Osteoblast (primary cell): ENCODE measurements around the gene APBB1IP. TPM values are rescaled to one million over a fixed set of nuclear protein-coding genes. Genes with fewer than 3 reads are reported as not detected.

ENCODE experiments used
- DNase-seq: peaks from one replicate; pipeline ENCODE4 v3.0.0; 2011; ENCODE audit warnings: low spot score, mixed read lengths; ENCODE audit not compliant: insufficient read length; ENCODE audit errors: missing footprints
- H2AFZ ChIP-seq: 2 replicates; pipeline ENCODE4 v1.6.0; 2011; ENCODE audit warnings: mild to moderate bottlenecking, low read length
- H3K27ac ChIP-seq: 2 replicates; pipeline ENCODE4 v1.5.1; 2011; ENCODE audit warnings: mild to moderate bottlenecking, low read depth, low read length, moderate library complexity
- H3K27me3 ChIP-seq: 2 replicates; pipeline ENCODE4 v1.6.0; 2012; ENCODE audit warnings: mild to moderate bottlenecking, control low read depth, inconsistent platforms, low read length, moderate library complexity; ENCODE audit not compliant: insufficient read depth
- H3K36me3 ChIP-seq: 2 replicates; pipeline ENCODE4 v1.5.1; 2011; ENCODE audit warnings: mild to moderate bottlenecking, low read length, control low read depth, moderate library complexity; ENCODE audit not compliant: insufficient read depth
- H3K4me1 ChIP-seq: 2 replicates; pipeline ENCODE4 v1.5.1; 2011; ENCODE audit warnings: mild to moderate bottlenecking, low read length, control low read depth, moderate library complexity; ENCODE audit not compliant: insufficient read depth
- H3K4me2 ChIP-seq: 2 replicates; pipeline ENCODE4 v1.6.0; 2011; ENCODE audit warnings: mild to moderate bottlenecking, low read length; ENCODE audit not compliant: insufficient read depth
- H3K4me3 ChIP-seq: fragments of 200-600 bp; sonication (generic); 3 replicates; pipeline ENCODE4 v1.5.1; 2012; ENCODE audit warnings: mild to moderate bottlenecking, low read length, inconsistent platforms; ENCODE audit not compliant: insufficient read depth
- H3K79me2 ChIP-seq: 2 replicates; pipeline ENCODE4 v1.6.0; 2012; ENCODE audit warnings: mild to moderate bottlenecking, low read length, control low read depth, inconsistent platforms; ENCODE audit not compliant: insufficient read depth
- H3K9me3 ChIP-seq: 2 replicates; pipeline ENCODE4 v1.5.1; 2011; ENCODE audit warnings: low read depth, low read length, control low read depth
- H4K20me1 ChIP-seq: 2 replicates; pipeline ENCODE4 v1.6.0; 2012; ENCODE audit warnings: mild to moderate bottlenecking, low read length, control low read depth; ENCODE audit not compliant: insufficient read depth
- CTCF ChIP-seq: IDR thresholded peaks from 2 replicates; pipeline ENCODE4 v1.5.1; 2011; ENCODE audit warnings: mild to moderate bottlenecking, low read depth, low read length, moderate library complexity; ENCODE audit errors: extremely low read depth
- total RNA-seq: library from RNA; depleted of rRNA; stranded (reverse); fragments of >200 nt; gene quantifications from 2 replicates; pipeline ENCODE4 v1.2.3, GENCODE V29; 2012

Gene APBB1IP
- total RNA-seq, 1 donor = 14.8 TPM

DNA sequence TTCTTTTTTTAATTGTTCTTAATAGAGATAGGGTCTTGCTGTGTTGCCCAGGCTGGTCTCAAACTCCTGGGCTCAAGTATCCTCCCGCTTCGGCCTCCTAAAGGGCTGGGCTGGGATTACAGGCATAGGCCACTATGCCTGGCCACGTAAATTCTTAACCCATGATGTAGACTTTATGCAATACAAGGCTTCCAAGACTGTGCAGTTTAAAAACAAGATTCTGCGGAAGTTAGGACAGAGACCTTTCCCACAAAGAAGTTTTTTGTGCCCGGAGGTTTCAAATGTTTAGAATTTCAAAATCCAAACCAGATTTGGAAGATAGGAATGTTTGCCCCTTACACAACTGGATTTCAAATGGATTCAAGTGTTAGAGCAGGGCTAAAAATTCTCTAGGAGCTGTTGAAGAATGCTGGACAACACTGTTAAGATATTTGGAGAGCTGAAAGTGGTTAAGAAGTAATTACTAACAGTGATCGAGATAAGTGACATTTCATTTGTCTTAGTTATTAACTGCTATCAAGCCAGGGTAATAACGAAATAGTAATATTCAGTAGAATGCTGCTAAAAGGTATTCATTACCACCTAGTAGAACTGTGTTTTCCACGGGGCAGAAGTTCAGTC lies 7.4 kb downstream of the APBB1IP start:
- peak; percentile 23 for TF ChIP-seq CTCF
- no peaks in the 10 kb centered on the region for H3K36me3 ChIP-seq
- peak overlapping the region; percentile 37 for H3K4me2 ChIP-seq
- H3K9me3 ChIP-seq = no peaks in the 10 kb centered on the region
- peaks cover 2% of the 10 kb centered on the region for H3K79me2 ChIP-seq
- no peak overlapping the region for H2AFZ ChIP-seq
- DNase-seq = peak; percentile 43
- H4K20me1 ChIP-seq = no peaks in the 10 kb centered on the region
- H3K27ac ChIP-seq = peak overlapping the region; percentile 6
- H3K4me1 ChIP-seq = peaks cover 11% of the 10 kb centered on the region
- H3K4me3 ChIP-seq = no peak overlapping the region
- H3K27me3 ChIP-seq = no peaks in the 10 kb centered on the region

DNA sequence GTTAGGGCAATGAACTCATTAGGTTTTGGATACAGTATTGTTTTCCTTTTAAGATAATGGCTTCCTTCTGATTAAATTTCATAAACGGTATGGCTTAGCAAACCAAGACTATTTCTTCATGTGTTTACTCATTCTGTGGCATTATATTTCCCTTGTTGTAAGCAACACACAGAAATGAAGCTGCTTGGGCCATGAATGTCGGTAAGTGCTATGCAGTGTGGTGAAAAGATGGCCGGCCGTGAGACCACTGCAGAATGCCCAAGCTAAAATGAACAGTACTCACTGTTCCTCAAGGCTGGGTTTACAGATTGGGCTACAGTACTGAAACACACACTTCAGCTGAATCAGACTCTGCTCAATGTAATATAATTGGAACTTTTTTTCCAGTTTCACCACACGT lies 8.1 kb downstream of the APBB1IP start:
- Histone ChIP-seq H3K9me3 (no peaks in the 10 kb centered on the region), H4K20me1 (no peaks in the 10 kb centered on the region), H3K4me3 (no peak overlapping the region)

DNA sequence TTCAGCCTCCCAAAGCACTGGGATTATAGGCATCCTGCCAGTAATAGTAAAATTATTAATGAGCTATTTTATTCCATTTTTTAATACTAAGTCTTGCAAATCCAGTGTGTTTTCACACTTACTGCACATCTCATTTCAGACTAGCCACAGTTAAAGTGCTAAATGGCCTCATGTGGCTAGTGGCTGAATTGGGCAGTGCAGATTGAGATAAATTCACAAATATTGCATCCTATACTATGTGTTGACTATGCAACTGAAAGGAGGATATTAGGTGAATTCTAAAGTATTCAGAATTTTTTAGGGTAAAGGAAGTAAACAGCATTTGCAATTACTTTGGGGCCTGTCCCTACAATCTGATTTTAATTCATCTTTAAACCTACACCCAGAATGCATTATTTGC lies 10.2 kb downstream of the APBB1IP start:
- Histone ChIP-seq H3K36me3 (no peaks in the 10 kb centered on the region), H3K4me3 (no peak overlapping the region), H3K4me2 (no peak overlapping the region), H2AFZ (no peak overlapping the region), H3K27ac (no peak overlapping the region), H3K4me1 (no peaks in the 10 kb centered on the region), H3K9me3 (no peaks in the 10 kb centered on the region), H3K79me2 (no peaks in the 10 kb centered on the region), H4K20me1 (no peaks in the 10 kb centered on the region), H3K27me3 (no peaks in the 10 kb centered on the region)
- DNase-seq = no peak
- no peak for TF ChIP-seq CTCF

More for the DNA sequence above, 8.1 kb downstream of the APBB1IP start:
- Histone ChIP-seq H3K79me2 (peaks cover 2% of the 10 kb centered on the region), H3K36me3 (no peaks in the 10 kb centered on the region), H3K27ac (no peak overlapping the region), H3K4me1 (peaks cover 11% of the 10 kb centered on the region), H3K4me2 (no peak overlapping the region), H3K27me3 (no peaks in the 10 kb centered on the region), H2AFZ (peak overlapping the region; percentile 25)
- no peak for DNase-seq
- no peak for TF ChIP-seq CTCF

DNA sequence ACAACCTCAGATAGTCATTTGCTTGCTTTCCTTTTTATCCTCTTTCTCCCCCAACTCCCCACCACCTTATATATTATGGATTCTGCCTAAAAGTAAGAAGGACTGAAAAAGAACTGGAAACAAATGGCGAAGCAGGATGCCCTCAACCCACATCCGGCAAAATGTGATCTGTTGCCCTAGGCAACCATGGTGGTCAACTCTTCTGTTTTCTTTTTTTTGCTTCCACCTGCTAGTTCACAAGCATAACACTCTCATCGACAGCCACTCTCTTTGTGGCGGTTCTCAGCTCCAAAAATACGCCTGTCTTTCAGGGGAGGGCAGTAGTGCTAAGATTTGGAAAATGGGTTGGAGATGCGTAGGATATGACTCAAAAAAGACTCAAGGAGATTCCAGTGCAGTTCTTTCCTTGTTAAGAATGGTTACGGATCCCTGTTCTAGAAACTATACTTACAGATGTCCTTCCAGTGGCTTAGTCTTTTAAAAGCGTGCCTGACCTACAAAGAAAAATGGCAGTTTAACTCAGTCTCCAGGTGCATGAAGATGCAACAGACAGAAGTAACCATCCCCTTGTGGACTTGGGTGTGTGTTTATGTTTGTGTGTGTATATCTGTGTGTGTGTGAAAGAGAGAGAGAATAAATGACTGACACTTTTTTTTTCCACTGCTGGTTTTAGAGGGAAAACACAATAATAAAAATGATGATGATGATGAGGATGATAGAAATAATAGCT lies 10.7 kb downstream of the APBB1IP start:
- Histone ChIP-seq H2AFZ (no peak overlapping the region), H3K4me2 (no peak overlapping the region), H3K27me3 (no peaks in the 10 kb centered on the region), H3K79me2 (no peaks in the 10 kb centered on the region), H3K4me3 (no peak overlapping the region), H3K36me3 (no peaks in the 10 kb centered on the region), H3K9me3 (no peaks in the 10 kb centered on the region), H4K20me1 (no peaks in the 10 kb centered on the region), H3K4me1 (no peaks in the 10 kb centered on the region), H3K27ac (no peak overlapping the region)
- no peak for DNase-seq
- no peak for TF ChIP-seq CTCF
